Activated CD4-positive, alpha-beta T cell treated with anti-CD3 and anti-CD28 coated beads for 36 hours (primary cell): Measurements from ENCODE around the gene MEIOB. TPM values are rescaled to one million over a fixed set of nuclear protein-coding genes. Genes with fewer than 3 reads are reported as not detected.
"Not testable (repeated sequence)": the region's sequence is repeated elsewhere in the genome, so short reads cannot be mapped to it uniquely, and the experiment has no call there.

Source experiments
- ATAC-seq: fragments of 200-7000 bp; cut with Tn5 transposase; one replicate; pipeline ENCODE4 v1.10.0; 2021; ENCODE audit warnings: mild to moderate bottlenecking, moderate library complexity
- CTCF ChIA-PET: fragments of 350-600 bp; sonication (Branson Sonifier 250); formaldehyde crosslinking; loops from one replicate; lab custom pipeline; 2021; ENCODE audit warnings: antibody characterized with exemption; lab: Charles Lee
- POLR2A ChIA-PET: fragments of 350-600 bp; sonication (Branson Sonifier 250); formaldehyde crosslinking; loops from one replicate; lab custom pipeline; 2021; ENCODE audit warnings: antibody characterized with exemption, inconsistent platforms; lab: Charles Lee
- DNase-seq: peaks from one replicate; pipeline ENCODE4 v3.0.0-alpha.2; 2020
- H3K27ac Mint-ChIP-seq: one replicate; pipeline ENCODE4 v1.8.0; 2021; ENCODE audit warnings: mixed read lengths
- H3K27me3 Mint-ChIP-seq: one replicate; pipeline ENCODE4 v1.8.0; 2021; ENCODE audit warnings: mixed read lengths
- H3K36me3 Mint-ChIP-seq: one replicate; pipeline ENCODE4 v1.8.0; 2021; ENCODE audit warnings: low read depth, mixed read lengths
- H3K4me1 Mint-ChIP-seq: one replicate; pipeline ENCODE4 v1.8.0; 2021; ENCODE audit warnings: mixed read lengths
- H3K4me3 Mint-ChIP-seq: one replicate; pipeline ENCODE4 v1.8.0; 2021; ENCODE audit warnings: mild to moderate bottlenecking, moderate library complexity, mixed read lengths
- H3K9me3 Mint-ChIP-seq: one replicate; pipeline ENCODE4 v1.8.0; 2021; ENCODE audit warnings: low read depth, mixed read lengths
- intact Hi-C, 2 experiments: fragments of 100-400 bp; cut with DNase I in 1 of 2; cut with micrococcal nuclease in 1 of 2; formaldehyde crosslinking; loops; one replicate each; pipeline versions ENCODE4 v1.14.2 to v1.15.1; 2022 to 2024; cut with DNase I, micrococcal nuclease
- total RNA-seq, 2 experiments: library from RNA; stranded (reverse); gene quantifications; one replicate each; pipeline ENCODE4 v1.2.3, GENCODE V29; 2021

The MEIOB gene
- total RNA-seq, 2 experiments from 2014 or later, result 0.14 to 0.21 TPM

DNA sequence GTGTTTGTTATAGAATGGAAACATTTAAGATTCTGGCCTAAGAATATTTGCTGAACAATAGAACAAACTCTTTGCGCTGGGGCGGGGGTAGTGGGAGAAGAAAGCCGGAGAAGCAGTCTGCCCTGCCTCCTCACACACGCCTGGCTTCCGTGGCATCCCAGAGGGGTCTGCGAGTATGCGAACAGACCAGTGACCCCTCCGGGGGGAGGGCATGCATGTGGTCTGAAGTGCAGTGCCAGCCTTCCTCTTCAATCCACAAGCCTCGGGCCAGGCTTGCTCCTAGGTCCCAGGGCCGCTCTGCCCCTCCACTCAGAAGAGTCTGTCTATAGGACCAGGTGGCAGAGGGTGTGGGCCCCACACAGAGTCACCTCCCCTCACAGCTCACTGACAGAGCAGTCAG, 64.3 kb downstream of the MEIOB start:
- ATAC-seq (no peak), DNase-seq (no peak)
- Mint-ChIP-seq H3K36me3 (peaks cover 23% of the 10 kb centered on the region), H3K4me1 (peaks cover 3% of the 10 kb centered on the region), H3K9me3 (no peaks in the 10 kb centered on the region), H3K4me3 (no peak overlapping the region), H3K27ac (no peak overlapping the region), H3K27me3 (no peaks in the 10 kb centered on the region)
- CTCF ChIA-PET, result no interaction called here
- intact Hi-C loops, result loop anchor here in 1 of 2 experiments (10.0 kb wide), 1 partner anchor 783 kb away; no protein-coding TSS in a partner anchor
- POLR2A ChIA-PET, result no interaction called here

GRCh38 chr16:1800701-1801100, 71.3 kb downstream of the MEIOB start:
- ChIA-PET CTCF (interaction anchor here (1.1 kb wide), 1 partner anchor 14 kb away, joined by 3 read pairs; no protein-coding TSS in a partner anchor), POLR2A (no interaction called here)
- Mint-ChIP-seq H3K27me3 (no peaks in the 10 kb centered on the region), H3K9me3 (peaks cover 10% of the 10 kb centered on the region), H3K36me3 (peaks cover 31% of the 10 kb centered on the region), H3K27ac (no peak overlapping the region), H3K4me3 (no peak overlapping the region), H3K4me1 (no peaks in the 10 kb centered on the region)
- ATAC-seq (no peak), DNase-seq (no peak)
- intact Hi-C loops, result loop anchor here in 1 of 2 experiments (10.0 kb wide), 1 partner anchor 776 kb away; no protein-coding TSS in a partner anchor

DNA sequence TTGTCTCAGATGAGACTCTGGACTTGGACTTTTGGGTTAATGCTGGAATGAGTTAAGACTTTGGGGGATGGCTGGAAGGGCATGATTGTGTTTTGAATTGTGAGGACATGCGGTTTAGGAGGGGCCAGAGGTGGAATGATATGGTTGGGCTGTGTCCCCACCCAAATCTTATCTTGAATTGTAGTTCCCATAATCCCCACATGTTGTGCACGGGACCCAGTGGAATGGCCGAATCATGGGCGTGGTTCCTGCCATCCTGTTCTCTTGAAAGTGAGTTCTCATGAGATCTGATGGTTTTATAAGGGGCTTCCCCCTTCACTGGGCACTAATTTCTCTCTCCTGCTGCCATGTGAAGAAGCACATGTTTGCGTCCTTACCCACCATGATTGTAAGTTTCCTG, 72.7 kb downstream of the MEIOB start:
- H3K4me1 Mint-ChIP-seq, POLR2A ChIA-PET, ATAC-seq, intact Hi-C loops, H3K9me3 Mint-ChIP-seq, H3K27me3 Mint-ChIP-seq, DNase-seq, CTCF ChIA-PET, H3K4me3 Mint-ChIP-seq, H3K27ac Mint-ChIP-seq: not testable (repeated sequence)
- H3K36me3 Mint-ChIP-seq, result peaks cover 24% of the 10 kb centered on the region

- POLR2A ChIA-PET, result no interaction called here
- Mint-ChIP-seq H3K9me3 (peaks cover 8% of the 10 kb centered on the region), H3K4me3 (no peak overlapping the region), H3K27me3 (no peaks in the 10 kb centered on the region), H3K4me1 (no peaks in the 10 kb centered on the region), H3K27ac (no peak overlapping the region), H3K36me3 (peaks cover 20% of the 10 kb centered on the region)
- ATAC-seq (no peak), DNase-seq (no peak)
- intact Hi-C loops, result no loop called here
- CTCF ChIA-PET, result no interaction called here
Measured at GRCh38 chr16:1794908-1795666, 76.9 kb downstream of the MEIOB start.

- ChIA-PET CTCF (no interaction called here), POLR2A (no interaction called here)
- no peak overlapping the region for H3K4me3 Mint-ChIP-seq
- H3K27ac Mint-ChIP-seq, result no peak overlapping the region
- no peak for DNase-seq
- peaks cover 6% of the 10 kb centered on the region for H3K9me3 Mint-ChIP-seq
- ATAC-seq, result no peak
- no peaks in the 10 kb centered on the region for H3K27me3 Mint-ChIP-seq
- intact Hi-C loops, result no loop called here
- H3K4me1 Mint-ChIP-seq, result no peaks in the 10 kb centered on the region
- peaks cover 12% of the 10 kb centered on the region for H3K36me3 Mint-ChIP-seq
Measured at GRCh38 chr16:1794221-1794871, 77.6 kb downstream of the MEIOB start.

DNA sequence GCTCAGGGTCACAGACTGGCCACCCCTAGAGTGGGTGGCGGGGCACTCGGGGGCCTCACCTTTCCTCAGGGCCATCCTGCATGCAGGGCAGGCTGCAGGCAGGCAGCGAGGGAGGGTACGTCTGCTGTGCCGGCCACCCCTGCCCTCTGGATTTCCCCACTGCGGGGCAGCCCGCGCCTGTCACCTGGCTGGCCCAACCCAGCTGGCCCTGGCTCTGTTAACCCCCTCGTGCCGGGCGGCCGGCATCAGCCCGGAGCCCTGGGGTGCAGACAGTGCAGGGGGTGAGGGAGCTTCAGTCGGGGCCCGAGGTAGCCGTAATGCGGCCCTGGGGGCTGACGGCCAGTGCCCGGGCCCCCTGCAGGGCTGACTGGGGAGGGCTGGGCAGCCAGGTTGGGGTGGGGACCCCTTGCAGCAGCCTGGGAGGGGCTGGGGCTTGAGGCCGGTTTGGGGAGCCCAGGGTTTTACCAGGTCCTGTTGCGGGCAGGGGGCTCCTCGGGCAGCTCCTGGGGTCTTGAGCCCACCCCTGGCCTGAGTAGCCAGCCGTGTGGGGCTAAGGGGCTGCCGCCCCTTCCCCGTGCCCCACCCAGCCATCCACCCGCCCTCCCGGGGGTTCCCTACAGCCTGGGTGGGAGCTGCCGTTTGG, 78.3 kb downstream of the MEIOB start, which contains the start of gene IGFALS:
Gene IGFALS (minus strand): TSS at position 128 of the 643 bp plus-strand sequence. CDS start 53 bp downstream, at position 75.
- no peak for ATAC-seq
- intact Hi-C loops, result no loop called here

DNA sequence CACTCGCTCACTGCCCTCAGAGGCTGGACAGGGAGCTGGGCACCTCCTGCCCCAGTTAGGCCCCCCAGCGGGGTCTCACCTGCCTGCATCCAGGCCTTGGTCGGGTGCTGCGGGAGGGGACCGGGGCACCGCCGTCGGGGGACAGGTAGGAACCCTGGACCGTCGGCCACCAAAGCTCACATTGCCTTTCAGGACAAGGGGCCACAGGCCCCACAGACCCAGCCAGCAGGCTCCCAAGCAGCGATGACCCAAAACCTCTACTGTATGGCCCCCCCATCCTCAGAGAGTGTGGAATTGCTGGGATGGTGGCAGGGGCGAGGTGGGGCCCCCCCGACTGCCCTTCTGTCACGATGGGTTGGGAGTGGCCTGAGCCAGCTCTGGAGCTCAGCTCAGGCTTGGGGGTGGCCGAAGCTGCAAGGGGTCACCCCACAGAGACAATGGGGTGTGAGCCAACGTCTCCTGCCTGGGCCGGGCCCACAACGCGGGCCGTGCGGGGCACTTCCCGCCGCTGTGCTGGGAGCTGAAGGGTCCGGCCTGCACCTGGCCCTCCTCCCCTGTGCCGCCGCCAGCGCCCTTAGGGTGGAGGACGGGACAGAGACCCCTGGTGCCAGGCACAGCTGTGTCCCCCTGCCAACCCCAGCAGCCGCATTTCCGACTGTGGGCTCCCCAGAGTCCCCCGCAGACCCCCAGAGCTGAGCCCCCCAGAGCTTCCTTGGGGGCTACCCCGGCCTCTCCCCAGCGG, 79.0 kb downstream of the MEIOB start:
- intact Hi-C loops, result no loop called here
- H3K27me3 Mint-ChIP-seq, result no peaks in the 10 kb centered on the region
- H3K27ac Mint-ChIP-seq, result no peak overlapping the region
- H3K9me3 Mint-ChIP-seq, result peaks cover 2% of the 10 kb centered on the region
- ATAC-seq, result no peak
- peaks cover 12% of the 10 kb centered on the region for H3K36me3 Mint-ChIP-seq
- ChIA-PET CTCF (no interaction called here), POLR2A (no interaction called here)
- no peak for DNase-seq
- no peaks in the 10 kb centered on the region for H3K4me1 Mint-ChIP-seq
- H3K4me3 Mint-ChIP-seq, result no peak overlapping the region

More for the DNA sequence above, 78.3 kb downstream of the MEIOB start, which contains the start of gene IGFALS:
- H3K4me1 Mint-ChIP-seq, result no peaks in the 10 kb centered on the region
- no peaks in the 10 kb centered on the region for H3K27me3 Mint-ChIP-seq
- POLR2A ChIA-PET, result no interaction called here
- no peak for DNase-seq
- H3K27ac Mint-ChIP-seq, result no peak within 1 kb of the TSS
- peaks cover 12% of the 10 kb centered on the region for H3K36me3 Mint-ChIP-seq
- CTCF ChIA-PET, result no interaction called here
- peaks cover 2% of the 10 kb centered on the region for H3K9me3 Mint-ChIP-seq
- H3K4me3 Mint-ChIP-seq, result no peak within 1 kb of the TSS

DNA sequence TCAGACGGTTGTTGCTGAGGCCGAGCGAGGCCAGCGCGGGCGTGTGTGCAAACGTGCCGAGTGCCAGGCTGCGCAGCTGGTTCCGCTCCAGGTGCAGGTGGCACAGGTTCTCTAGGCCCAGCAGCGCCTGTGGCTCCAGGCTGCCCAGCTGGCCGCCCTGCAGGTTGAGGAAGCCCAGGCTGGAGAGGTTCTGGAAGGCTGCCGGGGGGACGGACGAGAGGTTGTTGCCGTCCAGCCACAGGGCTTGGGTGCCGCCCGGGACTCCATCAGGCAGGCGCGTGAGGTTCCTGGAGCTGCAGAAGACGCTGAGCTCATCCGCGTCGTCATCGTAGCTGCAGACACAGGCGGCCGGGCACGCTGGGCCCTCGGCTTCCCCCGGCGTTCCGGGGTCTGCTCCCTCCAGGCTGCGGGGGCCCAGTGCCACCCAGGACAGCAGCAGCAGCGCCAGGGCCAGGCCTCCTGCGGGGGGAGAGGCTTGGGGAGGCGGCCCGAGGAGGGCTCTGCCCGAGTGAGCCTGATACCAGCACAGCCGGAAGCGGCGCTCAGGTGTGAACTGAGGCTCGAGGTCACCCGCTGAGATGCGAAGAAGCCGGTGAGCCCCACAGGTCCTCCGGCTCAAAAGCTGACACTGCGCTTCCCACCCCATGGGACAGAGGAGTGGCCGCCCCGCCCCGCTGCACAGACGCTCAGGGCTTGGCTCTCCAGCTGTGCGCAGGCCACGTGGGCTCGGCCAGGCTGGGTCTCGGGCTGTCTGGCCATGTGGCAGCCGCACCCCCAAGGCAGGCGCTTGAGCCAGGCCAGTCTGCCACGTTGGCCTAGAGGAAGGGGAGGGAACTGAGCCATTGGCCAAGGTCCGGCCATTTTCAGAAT, 79.8 kb downstream of the MEIOB start:
- Mint-ChIP-seq H3K4me1 (no peaks in the 10 kb centered on the region), H3K36me3 (peaks cover 10% of the 10 kb centered on the region), H3K4me3 (no peak overlapping the region), H3K9me3 (peaks cover 1% of the 10 kb centered on the region), H3K27ac (no peak overlapping the region), H3K27me3 (no peaks in the 10 kb centered on the region)
- DNase-seq (no peak), ATAC-seq (no peak)
- ChIA-PET POLR2A (no interaction called here), CTCF (no interaction called here)
- intact Hi-C loops, result no loop called here

- no peak for DNase-seq
- H3K4me1 Mint-ChIP-seq, result no peaks in the 10 kb centered on the region
- H3K9me3 Mint-ChIP-seq, result no peaks in the 10 kb centered on the region
- H3K36me3 Mint-ChIP-seq, result peaks cover 5% of the 10 kb centered on the region
- ChIA-PET POLR2A (interaction anchor here (1.2 kb wide), 1 partner anchor 8 kb away, joined by 3 read pairs; the partner anchor contains the start of gene NUBP2), CTCF (no interaction called here)
- no peak for ATAC-seq
- H3K27me3 Mint-ChIP-seq, result no peaks in the 10 kb centered on the region
- H3K27ac Mint-ChIP-seq, result no peak overlapping the region
- H3K4me3 Mint-ChIP-seq, result no peak overlapping the region
- intact Hi-C loops, result no loop called here
Measured at GRCh38 chr16:1791256-1791942, 80.6 kb downstream of the MEIOB start.

DNA sequence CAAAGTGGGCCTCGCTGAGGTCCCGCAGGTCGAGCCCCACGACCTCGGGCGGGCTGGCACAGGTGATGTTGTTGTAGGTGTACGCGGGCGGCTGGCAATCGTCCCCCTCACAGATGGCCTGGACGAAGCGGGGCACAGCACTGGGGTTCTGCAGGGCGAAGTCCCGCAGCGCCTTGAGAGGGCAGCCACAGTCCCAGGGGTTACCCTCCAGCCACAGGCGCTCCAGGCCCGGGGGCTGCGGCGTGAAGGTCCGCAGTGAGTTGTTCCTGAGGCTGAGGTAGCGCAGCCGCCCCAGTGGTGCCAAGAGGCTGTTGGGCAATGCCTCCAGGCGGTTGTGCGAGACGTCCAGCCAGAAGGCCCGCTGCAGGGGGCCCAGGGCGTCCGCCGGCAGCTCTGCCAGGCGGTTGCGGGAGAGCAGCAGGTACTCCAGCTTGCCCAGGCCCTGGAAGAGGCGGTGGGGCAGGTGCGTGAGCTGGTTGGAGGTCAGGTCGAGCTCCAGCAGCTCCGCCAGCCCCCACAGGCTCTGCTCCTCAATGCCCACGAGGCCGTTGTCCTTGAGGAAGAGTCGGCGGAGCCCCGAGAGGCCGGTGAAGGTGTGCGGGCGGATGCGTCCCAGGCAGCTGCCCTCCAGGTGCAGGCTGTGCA, 81.2 kb downstream of the MEIOB start:
- no peak for DNase-seq
- intact Hi-C loops, result no loop called here
- no peak for ATAC-seq
- no peaks in the 10 kb centered on the region for H3K9me3 Mint-ChIP-seq
- no peak overlapping the region for H3K27ac Mint-ChIP-seq
- H3K27me3 Mint-ChIP-seq, result no peaks in the 10 kb centered on the region
- ChIA-PET CTCF (no interaction called here), POLR2A (interaction anchor here (1.2 kb wide), 1 partner anchor 8 kb away, joined by 3 read pairs; the partner anchor contains the start of gene NUBP2)
- no peak overlapping the region for H3K4me3 Mint-ChIP-seq
- H3K4me1 Mint-ChIP-seq, result no peaks in the 10 kb centered on the region
- peaks cover 5% of the 10 kb centered on the region for H3K36me3 Mint-ChIP-seq
